GM10266 (cell line): Measurements from ENCODE around the gene FAM3A.
"Not testable (repeated sequence)": the region's sequence is repeated elsewhere in the genome, so short reads cannot be mapped to it uniquely, and the experiment has no call there.

Experiments
- DNase-seq: peaks from one replicate; pipeline ENCODE4 v3.0.0; 2012; ENCODE audit errors: extremely low spot score
- TF ChIP-seq, protein P1 (sequence below): IDR thresholded peaks from 2 replicates; pipeline ENCODE4 v1.5.1; 2012; ENCODE audit warnings: mild to moderate bottlenecking, low read depth; ENCODE audit not compliant: control insufficient read depth, insufficient read depth; ENCODE audit errors: missing control alignments

The FAM3A gene

DNA sequence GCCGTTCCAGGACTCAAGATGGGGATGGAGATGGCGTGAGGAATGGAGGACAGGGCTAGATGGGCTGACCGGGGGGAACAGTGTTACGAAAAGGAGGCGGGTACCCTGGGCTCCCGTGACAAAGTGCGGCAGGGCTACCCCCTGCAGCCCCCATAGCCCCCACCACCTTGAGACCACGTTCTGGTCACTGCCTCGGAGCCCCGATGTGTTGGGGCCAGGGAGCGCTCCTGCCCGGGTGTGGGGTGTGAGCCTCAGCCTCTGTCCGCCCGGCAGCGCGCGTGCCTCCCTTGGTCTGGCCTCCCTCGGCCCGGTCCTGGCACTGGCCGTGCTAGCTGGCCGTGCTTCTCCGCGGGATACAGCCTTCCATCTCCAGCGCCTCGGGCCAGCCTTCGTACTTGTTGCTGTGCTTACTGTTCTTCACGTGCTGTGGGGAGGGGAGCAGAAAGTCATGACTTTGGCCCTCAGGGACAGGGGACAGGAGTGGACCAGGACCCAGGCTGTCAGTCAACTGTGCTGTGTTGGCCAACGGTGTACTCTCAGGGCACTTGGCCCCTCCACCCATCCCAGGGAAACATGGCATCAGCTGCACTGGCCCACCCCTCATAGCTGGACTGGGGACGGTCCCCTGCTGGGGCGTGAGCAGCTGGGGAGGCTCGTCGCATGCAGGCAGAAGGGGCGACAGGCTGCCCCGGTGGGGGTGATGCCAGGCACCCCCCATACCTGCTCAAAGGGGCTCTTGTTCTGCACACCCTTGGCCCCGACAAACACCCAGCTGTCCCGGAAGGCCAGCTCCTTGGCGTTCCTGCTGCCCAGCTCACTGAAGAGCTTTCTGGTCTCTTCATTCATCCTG lies 9.3 kb downstream of the FAM3A start:
- no peak for DNase-seq
- TF ChIP-seq, protein P1, sequence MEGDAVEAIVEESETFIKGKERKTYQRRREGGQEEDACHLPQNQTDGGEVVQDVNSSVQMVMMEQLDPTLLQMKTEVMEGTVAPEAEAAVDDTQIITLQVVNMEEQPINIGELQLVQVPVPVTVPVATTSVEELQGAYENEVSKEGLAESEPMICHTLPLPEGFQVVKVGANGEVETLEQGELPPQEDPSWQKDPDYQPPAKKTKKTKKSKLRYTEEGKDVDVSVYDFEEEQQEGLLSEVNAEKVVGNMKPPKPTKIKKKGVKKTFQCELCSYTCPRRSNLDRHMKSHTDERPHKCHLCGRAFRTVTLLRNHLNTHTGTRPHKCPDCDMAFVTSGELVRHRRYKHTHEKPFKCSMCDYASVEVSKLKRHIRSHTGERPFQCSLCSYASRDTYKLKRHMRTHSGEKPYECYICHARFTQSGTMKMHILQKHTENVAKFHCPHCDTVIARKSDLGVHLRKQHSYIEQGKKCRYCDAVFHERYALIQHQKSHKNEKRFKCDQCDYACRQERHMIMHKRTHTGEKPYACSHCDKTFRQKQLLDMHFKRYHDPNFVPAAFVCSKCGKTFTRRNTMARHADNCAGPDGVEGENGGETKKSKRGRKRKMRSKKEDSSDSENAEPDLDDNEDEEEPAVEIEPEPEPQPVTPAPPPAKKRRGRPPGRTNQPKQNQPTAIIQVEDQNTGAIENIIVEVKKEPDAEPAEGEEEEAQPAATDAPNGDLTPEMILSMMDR: no peak

DNA sequence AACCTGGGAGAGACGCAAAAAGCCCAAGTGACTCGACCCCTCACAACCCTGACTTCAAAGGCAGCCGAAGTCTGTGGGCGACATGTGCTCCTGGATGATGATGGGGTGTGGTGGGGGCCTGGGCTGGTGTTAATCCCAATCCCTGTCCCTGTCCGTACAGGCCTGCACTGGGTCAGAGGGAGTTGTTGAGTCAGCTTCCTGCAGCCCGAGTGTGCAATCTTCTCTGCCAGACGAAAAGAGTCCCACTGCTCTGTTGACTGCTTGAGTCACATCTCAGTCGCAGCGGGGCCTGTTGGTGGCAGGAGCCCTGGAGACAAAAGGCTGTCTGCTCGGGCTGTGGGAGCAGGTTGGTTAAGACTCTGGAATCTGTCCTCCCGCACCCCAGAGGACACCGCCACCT lies 10.3 kb downstream of the FAM3A start:
- no peak for DNase-seq
- TF ChIP-seq, protein P1: no peak

DNA sequence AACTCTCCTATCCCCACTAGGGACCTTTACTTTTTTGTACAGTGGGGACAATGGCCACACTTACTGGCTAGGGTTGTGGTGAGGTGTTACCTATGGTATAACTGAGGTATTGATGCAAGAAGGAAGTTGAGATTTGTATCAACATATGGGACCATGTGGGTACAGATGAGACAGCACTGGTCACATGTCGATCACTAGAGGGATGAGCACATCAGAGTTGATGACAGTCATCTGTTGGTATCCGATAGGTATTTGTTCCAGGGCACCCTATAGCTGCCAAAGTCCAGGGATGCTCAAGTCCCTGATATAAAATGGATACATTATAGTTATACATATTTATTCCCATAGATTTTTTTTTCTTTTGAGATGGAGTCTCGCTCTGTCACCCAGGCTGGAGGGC lies 13.0 kb downstream of the FAM3A start:
- no peak for DNase-seq
- TF ChIP-seq, protein P1: no peak

DNA sequence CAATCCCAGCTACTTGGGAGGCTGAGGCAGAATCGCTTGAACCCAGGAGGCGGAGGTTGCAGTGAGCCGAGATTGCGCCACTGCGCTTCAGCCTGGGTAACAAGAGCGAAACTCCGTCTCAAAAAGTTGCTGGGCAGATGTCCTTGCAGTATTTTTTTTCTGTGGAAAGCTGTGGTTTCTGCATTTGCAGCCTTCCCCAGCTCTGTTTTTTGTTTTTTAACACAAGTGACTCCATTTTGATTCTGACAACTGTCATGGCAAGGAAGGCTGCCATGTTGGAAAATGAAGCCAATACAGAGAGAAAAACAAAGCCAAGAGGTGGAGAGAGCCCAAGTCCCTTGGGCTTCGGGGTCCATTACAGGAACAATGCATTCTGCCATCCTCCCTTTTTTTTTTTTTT lies 13.9 kb downstream of the FAM3A start:
- TF ChIP-seq, protein P1: no peak
- no peak for DNase-seq

DNA sequence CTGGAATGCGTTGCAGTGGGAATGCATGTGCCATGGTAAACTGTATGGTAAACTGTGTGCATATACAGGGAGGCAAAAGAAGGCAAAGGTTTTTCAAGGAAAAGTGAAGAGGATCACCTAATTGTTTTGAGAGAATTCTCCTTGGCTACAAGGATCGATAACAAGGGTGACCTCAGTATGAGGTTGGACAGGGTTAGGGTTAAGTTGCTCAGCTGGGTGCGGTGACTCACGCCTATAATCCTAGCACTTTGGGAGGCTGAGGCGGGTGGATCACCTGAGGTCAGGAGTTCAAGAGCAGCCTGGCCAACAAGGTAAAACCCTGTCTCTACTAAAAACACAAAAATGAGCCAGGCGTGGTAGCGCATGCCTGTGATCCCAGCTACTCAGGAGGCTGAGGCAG lies 14.6 kb downstream of the FAM3A start:
- not testable (repeated sequence) for DNase-seq

DNA sequence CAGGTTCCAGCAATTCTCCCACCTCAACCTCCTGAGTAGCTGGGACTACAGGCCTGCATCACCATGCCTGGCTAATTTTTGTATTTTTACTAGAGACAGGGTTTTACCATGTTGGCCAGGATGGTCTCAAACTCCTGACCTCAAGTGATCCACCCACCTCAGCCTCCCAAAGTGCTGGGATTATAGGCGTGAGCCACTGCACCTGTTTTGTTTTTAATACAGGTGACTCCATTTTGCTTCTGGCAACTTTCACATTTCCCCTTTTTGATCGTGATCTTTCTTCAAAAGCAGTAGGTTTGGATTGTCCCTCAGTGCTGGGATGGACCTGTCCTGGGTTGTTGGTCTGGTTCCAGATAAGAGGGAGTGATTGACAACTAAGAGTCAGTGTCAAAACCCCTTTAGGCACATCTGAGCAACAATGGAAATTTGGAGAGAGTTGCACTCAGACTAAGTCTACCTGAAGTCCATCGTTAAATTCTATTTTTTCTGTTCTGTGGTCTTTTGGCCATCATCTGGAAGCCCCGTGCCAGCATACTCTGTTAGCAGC lies 19.4 kb downstream of the FAM3A start:
- not testable (repeated sequence) for DNase-seq

DNA sequence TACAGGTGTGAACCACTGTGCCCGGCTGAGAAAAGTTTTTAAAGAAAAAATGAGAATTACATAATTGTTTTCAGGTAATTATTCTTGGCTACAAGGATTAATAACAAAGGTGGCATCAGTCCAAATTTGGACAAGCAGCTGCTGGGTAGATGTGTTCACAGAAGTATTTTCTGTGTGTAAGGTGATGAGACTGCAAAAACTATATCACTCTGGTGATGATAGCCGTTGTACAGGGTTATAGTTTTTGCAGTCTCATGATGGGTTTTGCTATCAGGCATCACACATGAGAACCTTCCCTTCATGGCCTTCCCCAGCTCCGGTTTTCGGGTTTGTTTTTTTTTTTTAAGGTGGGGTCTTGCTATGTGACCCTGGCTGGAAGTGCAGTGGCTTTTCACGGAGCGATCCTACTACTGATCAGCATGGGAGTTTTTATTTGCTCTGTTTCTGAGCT lies 20.5 kb downstream of the FAM3A start:
- TF ChIP-seq, protein P1: no peak

DNA sequence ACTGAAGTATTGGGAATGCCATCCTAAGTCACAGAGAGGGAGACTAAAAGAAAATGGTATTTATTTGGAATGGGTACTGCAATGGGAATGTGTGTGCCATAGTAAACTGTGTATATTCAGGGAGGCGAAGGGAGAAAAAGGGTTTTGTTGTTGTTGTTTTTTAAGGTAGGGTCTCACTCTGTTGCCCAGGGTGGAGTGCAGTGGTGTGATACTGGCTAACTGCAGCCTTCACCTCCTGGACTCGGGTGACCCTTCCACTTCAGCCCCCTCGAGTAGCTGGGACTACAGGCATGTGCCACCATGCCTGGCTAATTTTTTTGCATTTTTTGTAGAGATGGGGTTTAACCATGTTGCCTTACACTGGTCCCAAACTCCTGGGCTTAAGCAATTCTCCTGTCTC lies 21.3 kb downstream of the FAM3A start:
- TF ChIP-seq, protein P1: no peak
- DNase-seq: no peak

More for the DNA sequence above, 20.5 kb downstream of the FAM3A start:
- no peak for DNase-seq
